Suprapubic skin (tissue), 4 donors: ENCODE measurements around the gene XPOT. TPM values are rescaled to one million over a fixed set of nuclear protein-coding genes. Genes with fewer than 3 reads are reported as not detected.

Experiments
- DNase-seq, 2 donors: peaks; one replicate each; pipeline ENCODE4 v3.0.0-alpha.2; 2019; ENCODE audit warnings: low spot score in 2 of 2
- H3K27ac ChIP-seq: fragments of 200-600 bp; sonication (generic); one replicate; pipeline ENCODE4 v1.5.1; 2019
- H3K27me3 ChIP-seq: fragments of 200-600 bp; sonication (generic); one replicate; pipeline ENCODE4 v1.5.1; 2019
- H3K36me3 ChIP-seq: fragments of 200-600 bp; sonication (generic); one replicate; pipeline ENCODE4 v1.5.1; 2019
- H3K4me1 ChIP-seq: fragments of 200-600 bp; sonication (generic); one replicate; pipeline ENCODE4 v1.5.1; 2019
- H3K4me3 ChIP-seq: fragments of 200-600 bp; sonication (generic); one replicate; pipeline ENCODE4 v1.5.1; 2019; ENCODE audit warnings: mild to moderate bottlenecking
- H3K9me3 ChIP-seq: fragments of 200-600 bp; sonication (generic); one replicate; pipeline ENCODE4 v1.5.1; 2019
- EP300 ChIP-seq: sonication (generic); formaldehyde crosslinking; IDR thresholded peaks from one replicate; pipeline ENCODE4 v1.6.1; 2017; ENCODE audit warnings: antibody characterized with exemption
- POLR2A ChIP-seq, 2 donors: fragments of 450-650 bp; IDR thresholded peaks; one replicate each; pipeline ENCODE4 v1.6.1; 2017; ENCODE audit warnings: antibody characterized with exemption in 2 of 2, mild to moderate bottlenecking in 2 of 2, moderate library complexity in 2 of 2
- POLR2AphosphoS5 ChIP-seq, 3 donors: sonication (generic); formaldehyde crosslinking; IDR thresholded peaks; one replicate each; pipeline ENCODE4 v1.6.1; 2017; ENCODE audit warnings: antibody characterized with exemption in 3 of 3
- WGBS: methylation state at CpG from one replicate; pipeline ENCODE4 v1.1.5; 2018; 5-methylcytosine and 5-hydroxymethylcytosine counted together
- total RNA-seq, 4 donors: library from RNA; depleted of rRNA; stranded (reverse); fragments of >200 nt; gene quantifications; one replicate each; pipeline ENCODE4 v1.1.0, GENCODE V29; 2016
- TF ChIP-seq, protein P1 (sequence below), 2 donors: fragments of 200-600 bp in 1 of 2; fragments of 450-650 bp in 1 of 2; sonication (generic) in 1 of 2; IDR thresholded peaks; one replicate each; pipeline ENCODE4 v1.5.1; 2016 to 2019; ENCODE audit warnings: antibody characterized with exemption in 2 of 2, mild to moderate bottlenecking in 1 of 2, moderate library complexity in 1 of 2

XPOT gene
- total RNA-seq, 4 donors from 2014 or later: 33.0 to 68.9 (median 41.2) TPM

DNA sequence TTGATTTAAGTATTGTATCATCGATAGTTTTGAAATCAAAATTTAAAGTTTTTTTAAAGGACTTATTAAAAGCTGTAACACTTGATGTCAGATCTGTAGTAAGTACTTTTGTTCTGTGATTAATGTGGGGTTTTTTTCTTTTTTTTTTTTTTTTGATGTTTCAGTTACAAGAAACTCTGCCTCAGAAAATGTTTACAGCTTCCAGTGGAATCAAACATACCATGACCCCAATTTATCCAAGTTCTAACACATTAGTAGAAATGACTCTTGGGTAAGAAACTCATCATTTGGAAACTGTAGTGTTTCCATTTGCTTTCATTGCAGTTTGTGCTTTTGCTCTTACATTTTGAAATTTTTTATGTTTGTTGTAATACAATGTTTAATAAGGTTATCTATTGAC is 93.3 kb downstream of the XPOT start:
- DNase-seq: no peak
- Histone ChIP-seq H3K4me3 (no peak overlapping the region), H3K4me1 (no peaks in the 10 kb centered on the region), H3K27me3 (no peaks in the 10 kb centered on the region), H3K9me3 (no peaks in the 10 kb centered on the region), H3K27ac (no peak overlapping the region), H3K36me3 (peaks cover 76% of the 10 kb centered on the region)
- TF ChIP-seq POLR2A (IDR thresholded peaks at IDR 0.05): no peak
- TF ChIP-seq EP300: no peak
- TF ChIP-seq POLR2AphosphoS5 (IDR thresholded peaks at IDR 0.05): no peak
- TF ChIP-seq, protein P1, sequence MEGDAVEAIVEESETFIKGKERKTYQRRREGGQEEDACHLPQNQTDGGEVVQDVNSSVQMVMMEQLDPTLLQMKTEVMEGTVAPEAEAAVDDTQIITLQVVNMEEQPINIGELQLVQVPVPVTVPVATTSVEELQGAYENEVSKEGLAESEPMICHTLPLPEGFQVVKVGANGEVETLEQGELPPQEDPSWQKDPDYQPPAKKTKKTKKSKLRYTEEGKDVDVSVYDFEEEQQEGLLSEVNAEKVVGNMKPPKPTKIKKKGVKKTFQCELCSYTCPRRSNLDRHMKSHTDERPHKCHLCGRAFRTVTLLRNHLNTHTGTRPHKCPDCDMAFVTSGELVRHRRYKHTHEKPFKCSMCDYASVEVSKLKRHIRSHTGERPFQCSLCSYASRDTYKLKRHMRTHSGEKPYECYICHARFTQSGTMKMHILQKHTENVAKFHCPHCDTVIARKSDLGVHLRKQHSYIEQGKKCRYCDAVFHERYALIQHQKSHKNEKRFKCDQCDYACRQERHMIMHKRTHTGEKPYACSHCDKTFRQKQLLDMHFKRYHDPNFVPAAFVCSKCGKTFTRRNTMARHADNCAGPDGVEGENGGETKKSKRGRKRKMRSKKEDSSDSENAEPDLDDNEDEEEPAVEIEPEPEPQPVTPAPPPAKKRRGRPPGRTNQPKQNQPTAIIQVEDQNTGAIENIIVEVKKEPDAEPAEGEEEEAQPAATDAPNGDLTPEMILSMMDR (IDR thresholded peaks at IDR 0.05): no peak
- WGBS: 90% methylated on average over 1 of the region's 1 CpG

GRCh38 chr12:64497903-64498302 is 93.7 kb downstream of the XPOT start:
- 98% methylated on average over 1 of the region's 1 CpG for WGBS
- H3K36me3 ChIP-seq: peaks cover 71% of the 10 kb centered on the region

DNA sequence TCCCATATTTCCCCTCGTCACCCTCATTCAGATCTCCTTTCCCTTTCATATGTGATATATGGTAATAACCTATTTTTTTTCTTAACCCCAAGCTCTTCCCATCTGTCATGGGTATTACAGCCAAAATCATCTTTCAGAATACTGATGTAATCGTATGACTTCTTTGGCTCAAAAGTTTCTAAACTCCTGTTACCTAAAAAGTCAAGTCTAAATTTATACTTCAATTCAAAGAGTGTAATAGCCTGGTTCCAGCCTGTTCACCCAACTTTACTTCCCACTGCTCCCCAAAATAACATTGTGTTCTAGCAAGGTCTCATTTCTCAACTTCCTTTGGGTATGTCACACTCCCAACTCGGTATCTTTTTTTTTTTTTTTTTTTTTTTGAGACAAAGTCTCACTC is 96.2 kb downstream of the XPOT start:
- Histone ChIP-seq H3K36me3 (peaks cover 48% of the 10 kb centered on the region), H3K9me3 (no peaks in the 10 kb centered on the region)
- 80% methylated on average over 3 of the region's 3 CpGs for WGBS

More at GRCh38 chr12:64497903-64498302, 93.7 kb downstream of the XPOT start:
- Histone ChIP-seq H3K27me3 (no peaks in the 10 kb centered on the region), H3K27ac (no peak overlapping the region), H3K9me3 (no peaks in the 10 kb centered on the region), H3K4me1 (no peaks in the 10 kb centered on the region), H3K4me3 (no peak overlapping the region)
- TF ChIP-seq POLR2A (IDR thresholded peaks at IDR 0.05) (no peak), POLR2AphosphoS5 (IDR thresholded peaks at IDR 0.05) (no peak), EP300 (no peak)
- TF ChIP-seq, protein P1 (IDR thresholded peaks at IDR 0.05): no peak
- no peak for DNase-seq

More for the DNA sequence above, 96.2 kb downstream of the XPOT start:
- TF ChIP-seq EP300 (no peak), POLR2A (IDR thresholded peaks at IDR 0.05) (no peak)
- TF ChIP-seq, protein P1 (IDR thresholded peaks at IDR 0.05): no peak
- no peaks in the 10 kb centered on the region for H3K4me1 ChIP-seq
- no peak overlapping the region for H3K27ac ChIP-seq
- no peaks in the 10 kb centered on the region for H3K27me3 ChIP-seq
- no peak for DNase-seq
- H3K4me3 ChIP-seq: no peak overlapping the region

Other genes starting within 250 kb of the XPOT start
- 10 to 100 TPM; 14.6 to 43.0 (median 16.7) TPM for gene KICS2, start 182.1 kb upstream of the XPOT start, total RNA-seq
- 1 to 10 TPM; 1.2 to 2.4 (median 1.9) TPM for gene C12orf56, start 13.6 kb upstream of the XPOT start, total RNA-seq
- 10 to 100 TPM; 15.3 to 27.5 (median 19.9) TPM for gene TBK1, start 47.7 kb downstream of the XPOT start, total RNA-seq
- gene RASSF3, start 206.1 kb downstream of the XPOT start, total RNA-seq: 10 to 100 TPM in 3 of 4 donors, 1 to 10 TPM in 1; 9.1 to 16.1 (median 11.2) TPM